Gastrocnemius medialis (tissue), 4 donors: ENCODE results near the gene CA9.

ENCODE experiments used
- CTCF ChIP-seq, 5 experiments: fragments of 450-650 bp in 3 of 5; fragments of 200-600 bp in 2 of 5; sonication (generic) in 2 of 5; IDR thresholded peaks in 4 of 5; conservative IDR thresholded peaks in 1 of 5; 1 replicate in 4 of 5; 2 replicates in 1 of 5; pipeline ENCODE4 v1.5.1; 2016 to 2019; ENCODE audit warnings: antibody characterized with exemption in 5 of 5, mild to moderate bottlenecking in 3 of 5, moderate library complexity in 3 of 5
- POLR2A ChIP-seq, 2 donors: fragments of 450-650 bp; IDR thresholded peaks; one replicate each; pipeline ENCODE4 v1.6.1; 2017; ENCODE audit warnings: antibody characterized with exemption in 2 of 2, mild to moderate bottlenecking in 2 of 2, moderate library complexity in 2 of 2

- TF ChIP-seq CTCF (IDR thresholded peaks at IDR 0.05 in 4 of 5, conservative IDR thresholded peaks at IDR 0.05 in 1 of 5) (no peak), POLR2A (IDR thresholded peaks at IDR 0.05) (no peak)
These were observed 22.2 kb downstream of the CA9 start for GRCh38 chr9:35695943-35696401.
